ENCODE results near the gene COX4I2. TPM values are rescaled to one million over a fixed set of nuclear protein-coding genes. Genes with fewer than 3 reads are reported as not detected.
"Not testable (repeated sequence)": the region's sequence is repeated elsewhere in the genome, so short reads cannot be mapped to it uniquely, and the experiment has no call there.

Gene COX4I2
- total RNA-seq, 4 donors from 2014 or later: 2.1 to 14.2 (median 7.1) TPM

- WGBS: 61% methylated on average over 6 of the region's 7 CpGs
- intact Hi-C loops (cut with DNase I): no loop called here
- H3K9me3 ChIP-seq: no peaks in the 10 kb centered on the region
- no peaks in the 10 kb centered on the region for H3K27me3 ChIP-seq
- DNase-seq (ENCODE audit: extremely low spot score): no peak
- H3K4me1 ChIP-seq: peaks cover 90 to 94% (median 92%) of the 10 kb centered on the region in 4 donors
- peaks cover 22 to 35% (median 29%) of the 10 kb centered on the region in 4 donors for H3K36me3 ChIP-seq
- TF ChIP-seq POLR2AphosphoS5 (IDR thresholded peaks at IDR 0.05) (peak in 1 of 2 donors; percentile 31), EP300 (IDR thresholded peaks at IDR 0.05) (no peak)
- peak overlapping the region; percentile 56 to 87 (median 66) for H3K27ac ChIP-seq (replicated peaks in 1 of 4)
- no peak overlapping the region for H3K4me3 ChIP-seq
Observed at GRCh38 chr20:31666258-31667042, 28.7 kb downstream of the COX4I2 start.

GRCh38 chr20:31667315-31668285 is 29.9 kb downstream of the COX4I2 start:
- Histone ChIP-seq H3K4me1 (peaks cover 90 to 94% (median 93%) of the 10 kb centered on the region in 4 donors), H3K27ac (replicated peaks in 1 of 4) (peak overlapping the region; percentile 65 to 87 (median 74)), H3K9me3 (no peaks in the 10 kb centered on the region), H3K4me3 (no peak overlapping the region), H3K36me3 (peaks cover 22 to 35% (median 29%) of the 10 kb centered on the region in 4 donors), H3K27me3 (no peaks in the 10 kb centered on the region)
- no peak for DNase-seq (ENCODE audit: extremely low spot score)
- 74% methylated on average over 15 of the region's 15 CpGs for WGBS
- intact Hi-C loops (cut with DNase I): no loop called here
- no peak for TF ChIP-seq CTCF (IDR thresholded peaks at IDR 0.05)
- no peak for TF ChIP-seq POLR2AphosphoS5 (IDR thresholded peaks at IDR 0.05)
- TF ChIP-seq POLR2A (IDR thresholded peaks at IDR 0.05; ENCODE audit: low read depth): no peak
- no peak for TF ChIP-seq EP300 (IDR thresholded peaks at IDR 0.05)

- Histone ChIP-seq H3K4me1 (peaks cover 94 to 100% (median 99%) of the 10 kb centered on the region in 4 donors), H3K27ac (replicated peaks in 1 of 4) (peak overlapping the region; percentile 80 to 88 (median 86)), H3K36me3 (peaks cover 22 to 32% (median 27%) of the 10 kb centered on the region in 4 donors)
- H3K27me3 ChIP-seq; intact Hi-C loops (cut with DNase I); H3K9me3 ChIP-seq; H3K4me3 ChIP-seq; DNase-seq (ENCODE audit: extremely low spot score): not testable (repeated sequence)
- 93% methylated on average over 2 of the region's 2 CpGs for WGBS
Observed at GRCh38 chr20:31668944-31669343, 31.2 kb downstream of the COX4I2 start.

- Histone ChIP-seq H3K9me3 (no peaks in the 10 kb centered on the region), H3K4me3 (no peak overlapping the region), H3K36me3 (peaks cover 13 to 23% (median 19%) of the 10 kb centered on the region in 4 donors), H3K4me1 (peaks cover 94 to 100% (median 99%) of the 10 kb centered on the region in 4 donors), H3K27me3 (no peaks in the 10 kb centered on the region), H3K27ac (replicated peaks in 1 of 4) (peak overlapping the region; percentile 80 to 88 (median 86))
- intact Hi-C loops (cut with DNase I): loop anchor here (5.0 kb wide), 1 partner anchor 37 kb away; no protein-coding TSS in a partner anchor
- WGBS: 69% methylated on average over 3 of the region's 3 CpGs
- DNase-seq (ENCODE audit: extremely low spot score): no peak
- TF ChIP-seq POLR2AphosphoS5 (IDR thresholded peaks at IDR 0.05) (no peak), EP300 (IDR thresholded peaks at IDR 0.05) (no peak), POLR2A (IDR thresholded peaks at IDR 0.05; ENCODE audit: low read depth) (no peak), CTCF (IDR thresholded peaks at IDR 0.05) (no peak)
Observed at GRCh38 chr20:31669876-31670275, 32.2 kb downstream of the COX4I2 start.

- no peaks in the 10 kb centered on the region for H3K27me3 ChIP-seq
- H3K36me3 ChIP-seq: peaks cover 6 to 16% (median 12%) of the 10 kb centered on the region in 4 donors
- peak overlapping the region; percentile 80 to 88 (median 86) for H3K27ac ChIP-seq (replicated peaks in 1 of 4)
- DNase-seq (ENCODE audit: extremely low spot score): no peak
- no peaks in the 10 kb centered on the region for H3K9me3 ChIP-seq
- 38% methylated on average over 9 of the region's 10 CpGs for WGBS
- intact Hi-C loops (cut with DNase I): loop anchor here (5.0 kb wide), 1 partner anchor 37 kb away; no protein-coding TSS in a partner anchor
- peak overlapping the region; percentile 2 to 24 (median 4) for H3K4me3 ChIP-seq
- TF ChIP-seq POLR2AphosphoS5 (IDR thresholded peaks at IDR 0.05): peak; percentile 51 to 54
- TF ChIP-seq CTCF (IDR thresholded peaks at IDR 0.05): no peak
- TF ChIP-seq EP300 (IDR thresholded peaks at IDR 0.05): peak; percentile 2
- peaks cover 94 to 100% (median 99%) of the 10 kb centered on the region in 4 donors for H3K4me1 ChIP-seq
Observed at GRCh38 chr20:31670371-31671228, 32.9 kb downstream of the COX4I2 start.

Data from esophagus muscularis mucosa (tissue), 4 donors.